Natural killer cell (primary cell): Measurements from ENCODE around the gene EIF1. TPM values are rescaled to one million over a fixed set of nuclear protein-coding genes. Genes with fewer than 3 reads are reported as not detected.
"Not testable (repeated sequence)": the region's sequence is repeated elsewhere in the genome, so short reads cannot be mapped to it uniquely, and the experiment has no call there.

Experiments used
- ATAC-seq, 3 donors: fragments of 150-1000 bp in 2 of 3; fragments of 200-7000 bp in 1 of 3; cut with Tn5 transposase; 1 replicate in 1 of 3; 2 replicates in 2 of 3; pipeline ENCODE4 v1.10.0; 2021; ENCODE audit warnings: mild to moderate bottlenecking in 2 of 3, moderate library complexity in 2 of 3
- DNase-seq, 2 donors: peaks; one replicate each; pipeline versions ENCODE4 v3.0.0 to v3.0.0-alpha.2; 2013 to 2021; ENCODE audit warnings: mixed read lengths in 1 of 2
- H3K27ac ChIP-seq: one replicate; pipeline ENCODE4 v1.5.1; 2013; ENCODE audit warnings: mild to moderate bottlenecking, low read length
- H3K27me3 ChIP-seq: one replicate; pipeline ENCODE4 v1.6.1; 2013; ENCODE audit warnings: low read length; ENCODE audit not compliant: control insufficient read depth, insufficient read depth
- H3K36me3 ChIP-seq: one replicate; pipeline ENCODE4 v1.6.1; 2013; ENCODE audit warnings: low read length; ENCODE audit not compliant: control insufficient read depth, insufficient read depth
- H3K4me1 ChIP-seq: one replicate; pipeline ENCODE4 v1.6.1; 2013; ENCODE audit warnings: low read length; ENCODE audit not compliant: control insufficient read depth, insufficient read depth
- H3K4me3 ChIP-seq: one replicate; pipeline ENCODE4 v1.5.1; 2013; ENCODE audit warnings: low read length
- H3K9me3 ChIP-seq: one replicate; pipeline ENCODE4 v1.6.1; 2013; ENCODE audit warnings: low read length; ENCODE audit not compliant: control insufficient read depth, insufficient read depth
- H3K27ac Mint-ChIP-seq, 2 donors: one replicate each; pipeline ENCODE4 v1.8.0; 2022; ENCODE audit warnings: mild to moderate bottlenecking in 2 of 2, mixed read lengths in 2 of 2, moderate library complexity in 1 of 2
- H3K27me3 Mint-ChIP-seq, 2 donors: one replicate each; pipeline ENCODE4 v1.8.0; 2022; ENCODE audit warnings: low read depth in 2 of 2, mixed read lengths in 2 of 2
- H3K36me3 Mint-ChIP-seq: one replicate; pipeline ENCODE4 v1.8.0; 2022; ENCODE audit warnings: mixed read lengths
- H3K4me1 Mint-ChIP-seq, 2 donors: one replicate each; pipeline ENCODE4 v1.8.0; 2022; ENCODE audit warnings: mixed read lengths in 2 of 2
- H3K4me3 Mint-ChIP-seq: one replicate; pipeline ENCODE4 v1.8.0; 2022; ENCODE audit warnings: mild to moderate bottlenecking, moderate library complexity, mixed read lengths
- H3K9me3 Mint-ChIP-seq, 2 donors: one replicate each; pipeline ENCODE4 v1.8.0; 2022; ENCODE audit warnings: mixed read lengths in 2 of 2
- WGBS: methylation state at CpG from one replicate; pipeline ENCODE4 v1.1.7; 2013; ENCODE audit warnings: missing lambda C conversion rate; ENCODE audit not compliant: insufficient coverage; 5-methylcytosine and 5-hydroxymethylcytosine counted together
- intact Hi-C: fragments of 100-400 bp; cut with micrococcal nuclease; formaldehyde crosslinking; loops from one replicate; pipeline ENCODE4 v1.14.2; 2022
- total RNA-seq, 4 donors: library from RNA; stranded (reverse); fragments of 120-200 nt in 1 of 4; gene quantifications; one replicate each; pipeline versions ENCODE4 v1.2.3 to v1.2.4, GENCODE V29; 2013 to 2022
- TF ChIP-seq, protein P1 (sequence below): fragments of 200-600 bp; IDR thresholded peaks from one replicate; pipeline ENCODE4 v1.8.0; 2022; ENCODE audit warnings: antibody characterized with exemption

The EIF1 gene
- total RNA-seq, result 1,000 to 10,000 TPM; 2,034 to 2,368 (median 2,279) TPM
- 720 TPM for total RNA-seq (2013)

DNA sequence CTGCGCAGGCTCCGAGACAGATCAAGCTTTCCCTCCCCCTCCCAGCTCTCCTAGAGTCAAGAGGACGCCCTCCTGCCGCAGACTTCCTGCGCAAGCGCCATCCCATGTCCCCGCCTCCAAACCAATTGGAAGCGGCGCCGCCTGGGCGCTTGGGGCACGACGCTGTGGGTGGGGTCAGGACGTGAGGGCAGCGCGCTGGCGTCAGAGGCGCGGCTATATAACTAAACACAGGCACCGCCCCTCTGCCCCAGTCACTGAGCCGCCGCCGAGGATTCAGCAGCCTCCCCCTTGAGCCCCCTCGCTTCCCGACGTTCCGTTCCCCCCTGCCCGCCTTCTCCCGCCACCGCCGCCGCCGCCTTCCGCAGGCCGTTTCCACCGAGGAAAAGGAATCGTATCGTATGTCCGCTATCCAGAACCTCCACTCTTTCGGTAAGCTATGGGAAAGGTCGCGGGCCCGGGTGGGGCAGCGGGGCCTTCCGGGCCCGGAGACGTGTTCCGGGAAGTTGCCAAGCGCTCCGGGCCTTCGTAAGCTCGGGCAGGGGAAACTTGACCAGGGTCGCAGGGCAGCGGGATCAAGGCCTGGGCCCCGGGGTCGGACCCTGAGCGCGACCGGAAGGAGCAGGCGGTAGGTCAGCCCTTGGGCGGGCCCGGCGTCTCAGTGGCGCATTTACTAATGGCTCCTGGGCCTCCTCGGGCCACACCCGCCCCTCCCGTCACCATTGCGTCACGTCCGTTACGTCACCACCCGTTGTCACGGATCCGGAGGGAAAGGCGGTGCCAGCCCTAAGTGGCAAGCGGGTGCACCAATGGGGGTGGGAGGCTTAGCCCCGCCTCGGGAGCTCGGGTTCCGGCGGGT lies at the start of gene EIF1:
Gene EIF1, plus strand, starts transcription at position 245 of the 856 bp plus-strand sequence. Its CDS starts 154 bp downstream, at position 399.
- peak; percentile 74 to 91 (median 79) for ATAC-seq
- Mint-ChIP-seq H3K36me3 (peaks cover 34% of the 10 kb centered on the region), H3K4me1 (peaks cover 47 to 50% of the 10 kb centered on the region in 2 donors), H3K27me3 (no peaks in the 10 kb centered on the region), H3K9me3 (no peaks in the 10 kb centered on the region), H3K4me3 (peak within 1 kb of the TSS; percentile 96), H3K27ac (peak within 1 kb of the TSS; percentile 99 to 100)
- Histone ChIP-seq H3K27ac (peak within 1 kb of the TSS; percentile 90), H3K27me3 (no peaks in the 10 kb centered on the region), H3K4me1 (peaks cover 21% of the 10 kb centered on the region), H3K36me3 (peaks cover 44% of the 10 kb centered on the region), H3K4me3 (peak within 1 kb of the TSS; percentile 66), H3K9me3 (no peaks in the 10 kb centered on the region)
- DNase-seq, result peak; percentile 100
- intact Hi-C loops, result loop anchor here (1.0 kb wide), 2 partner anchors 10 to 23 kb away; no protein-coding TSS in a partner anchor
- under 1% methylated on average over 81 of the region's 81 CpGs for WGBS
- TF ChIP-seq, protein P1, sequence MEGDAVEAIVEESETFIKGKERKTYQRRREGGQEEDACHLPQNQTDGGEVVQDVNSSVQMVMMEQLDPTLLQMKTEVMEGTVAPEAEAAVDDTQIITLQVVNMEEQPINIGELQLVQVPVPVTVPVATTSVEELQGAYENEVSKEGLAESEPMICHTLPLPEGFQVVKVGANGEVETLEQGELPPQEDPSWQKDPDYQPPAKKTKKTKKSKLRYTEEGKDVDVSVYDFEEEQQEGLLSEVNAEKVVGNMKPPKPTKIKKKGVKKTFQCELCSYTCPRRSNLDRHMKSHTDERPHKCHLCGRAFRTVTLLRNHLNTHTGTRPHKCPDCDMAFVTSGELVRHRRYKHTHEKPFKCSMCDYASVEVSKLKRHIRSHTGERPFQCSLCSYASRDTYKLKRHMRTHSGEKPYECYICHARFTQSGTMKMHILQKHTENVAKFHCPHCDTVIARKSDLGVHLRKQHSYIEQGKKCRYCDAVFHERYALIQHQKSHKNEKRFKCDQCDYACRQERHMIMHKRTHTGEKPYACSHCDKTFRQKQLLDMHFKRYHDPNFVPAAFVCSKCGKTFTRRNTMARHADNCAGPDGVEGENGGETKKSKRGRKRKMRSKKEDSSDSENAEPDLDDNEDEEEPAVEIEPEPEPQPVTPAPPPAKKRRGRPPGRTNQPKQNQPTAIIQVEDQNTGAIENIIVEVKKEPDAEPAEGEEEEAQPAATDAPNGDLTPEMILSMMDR, result no peak

DNA sequence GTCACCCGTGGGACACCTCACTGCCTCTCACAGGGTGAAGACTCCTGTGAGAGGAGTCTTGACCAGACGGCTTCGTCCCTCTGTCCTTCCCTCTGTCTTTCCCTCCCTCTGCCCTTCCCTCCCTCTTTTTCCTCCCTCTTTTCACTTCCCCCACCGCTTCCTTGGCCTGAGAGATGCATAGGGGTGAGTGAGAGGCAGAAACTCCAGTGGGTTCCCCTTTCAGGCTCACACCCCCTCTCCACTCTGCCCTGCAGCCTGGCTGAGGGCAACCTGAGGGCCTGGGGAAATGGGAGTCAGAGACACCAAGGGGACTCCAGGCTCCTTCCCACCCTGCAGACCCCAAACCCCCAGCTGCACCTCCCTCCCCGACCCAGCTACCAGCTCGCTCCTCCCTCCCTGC lies 49.7 kb upstream of the EIF1 start:
- H3K9me3 Mint-ChIP-seq, result no peaks in the 10 kb centered on the region
- 76% methylated on average over 5 of the region's 6 CpGs for WGBS
- ATAC-seq (no peak), DNase-seq (no peak)
- Histone ChIP-seq H3K27ac (no peak overlapping the region), H3K27me3 (no peaks in the 10 kb centered on the region), H3K36me3 (no peaks in the 10 kb centered on the region), H3K4me1 (no peaks in the 10 kb centered on the region), H3K4me3 (no peak overlapping the region), H3K9me3 (no peaks in the 10 kb centered on the region)
- H3K36me3 Mint-ChIP-seq, result no peaks in the 10 kb centered on the region
- no peak overlapping the region for H3K4me3 Mint-ChIP-seq
- TF ChIP-seq, protein P1, result no peak
- no peak overlapping the region for H3K27ac Mint-ChIP-seq
- H3K4me1 Mint-ChIP-seq, result no peaks in the 10 kb centered on the region
- intact Hi-C loops, result no loop called here
- H3K27me3 Mint-ChIP-seq, result no peaks in the 10 kb centered on the region

DNA sequence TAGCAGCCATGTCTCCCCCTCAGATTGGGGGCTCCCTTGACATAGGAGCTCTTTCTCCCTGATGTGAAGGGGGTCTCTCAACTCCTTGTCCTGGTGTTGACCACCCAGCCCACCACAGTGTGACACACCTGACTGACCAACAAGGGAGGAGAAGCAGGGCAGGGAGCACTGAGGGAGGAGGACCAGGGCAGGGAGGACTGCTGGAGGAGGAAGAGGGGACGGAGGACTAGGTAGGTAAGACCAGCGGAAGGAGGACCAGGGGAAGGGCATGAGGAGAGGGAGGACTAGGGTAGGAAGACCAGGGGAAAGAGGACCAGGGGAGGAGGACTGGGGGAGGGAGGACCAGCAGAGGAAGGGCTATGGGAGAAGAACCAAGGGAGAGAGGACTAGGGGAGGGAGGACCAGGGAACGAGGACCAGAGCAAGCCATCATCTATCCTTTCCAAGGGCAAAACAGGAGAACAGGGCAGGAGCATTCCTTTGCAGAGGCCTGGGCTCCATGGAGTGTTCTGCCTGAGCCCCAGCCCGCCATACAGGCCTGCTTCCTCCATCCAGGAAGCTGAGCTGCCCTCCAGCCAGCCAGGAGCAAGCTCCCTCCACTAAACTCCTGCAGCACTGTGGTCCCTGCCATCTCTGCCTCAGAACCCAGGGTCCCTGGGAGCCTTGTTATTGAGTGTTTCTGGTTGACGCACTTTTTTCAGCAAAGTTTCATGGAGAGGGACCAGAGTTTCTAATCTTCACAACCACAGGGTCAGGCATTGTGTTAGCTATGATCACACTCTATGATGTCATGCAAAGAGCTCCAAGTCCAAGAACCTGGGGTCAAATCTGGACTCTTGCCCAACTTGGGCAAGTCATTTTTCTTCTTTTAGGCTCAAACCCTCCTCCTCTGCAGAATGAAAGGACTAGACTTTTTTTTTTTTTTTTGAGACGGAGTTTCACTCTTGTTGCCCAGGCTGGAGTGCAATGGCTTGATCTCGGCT lies 48.9 kb upstream of the EIF1 start:
- Mint-ChIP-seq H3K27ac (no peak overlapping the region), H3K27me3 (no peaks in the 10 kb centered on the region), H3K4me1 (no peaks in the 10 kb centered on the region), H3K9me3 (no peaks in the 10 kb centered on the region), H3K36me3 (no peaks in the 10 kb centered on the region), H3K4me3 (no peak overlapping the region)
- WGBS, result 86% methylated on average over 7 of the region's 7 CpGs
- no peak for DNase-seq
- H3K36me3 ChIP-seq, result no peaks in the 10 kb centered on the region
- no peaks in the 10 kb centered on the region for H3K27me3 ChIP-seq
- no peak overlapping the region for H3K27ac ChIP-seq
- TF ChIP-seq, protein P1, result no peak
- intact Hi-C loops, result no loop called here
- no peaks in the 10 kb centered on the region for H3K4me1 ChIP-seq
- no peak overlapping the region for H3K4me3 ChIP-seq
- H3K9me3 ChIP-seq, result no peaks in the 10 kb centered on the region
- ATAC-seq, result no peak

DNA sequence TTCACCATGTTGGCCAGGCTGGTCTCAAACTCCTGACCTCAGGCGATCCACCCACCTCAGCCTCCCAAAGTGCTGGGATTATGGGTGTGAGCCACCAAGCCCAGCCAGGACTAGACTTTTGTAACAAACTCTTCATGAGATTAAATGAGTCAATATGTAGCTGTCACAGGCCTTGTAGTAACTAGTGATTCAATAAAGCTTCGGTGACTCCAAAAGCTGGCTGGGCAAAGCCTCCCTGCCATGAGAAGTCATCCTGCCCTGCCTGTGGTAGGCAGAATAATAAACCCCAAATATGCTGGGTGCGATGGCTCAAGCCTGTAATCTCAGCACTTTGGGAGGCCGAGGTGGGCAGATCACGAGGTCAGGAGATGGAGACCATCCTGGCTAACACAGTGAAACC lies 48.1 kb upstream of the EIF1 start:
- H3K27ac Mint-ChIP-seq, H3K36me3 ChIP-seq, H3K27me3 Mint-ChIP-seq, DNase-seq, H3K4me3 ChIP-seq, H3K4me1 ChIP-seq, H3K4me1 Mint-ChIP-seq, H3K36me3 Mint-ChIP-seq, H3K4me3 Mint-ChIP-seq, H3K9me3 Mint-ChIP-seq, H3K27ac ChIP-seq, H3K9me3 ChIP-seq, intact Hi-C loops, H3K27me3 ChIP-seq, ATAC-seq: not testable (repeated sequence)
- 81% methylated on average over 5 of the region's 5 CpGs for WGBS
